ENCODE results near the gene OR2T34. TPM values are rescaled to one million over a fixed set of nuclear protein-coding genes. Genes with fewer than 3 reads are reported as not detected.

OR2T34 gene
- total RNA-seq, 6 experiments from 2014 or later, result not detected

Other genes with a start within 250 kb of the OR2T34 start
- not detected for gene OR14C36, start 226.0 kb downstream of the OR2T34 start, total RNA-seq (2021; fragmentation: NEBNext Ultra II Directional; extraction: Animal tissue kit (Norgen Biotek cat#: 25700))
- not detected for gene OR2T4, start 213.1 kb downstream of the OR2T34 start, total RNA-seq (2021; fragmentation: NEBNext Ultra II Directional; extraction: Animal tissue kit (Norgen Biotek cat#: 25700))
- not detected for gene OR2T6, start 199.0 kb downstream of the OR2T34 start, total RNA-seq (2021; fragmentation: NEBNext Ultra II Directional; extraction: Animal tissue kit (Norgen Biotek cat#: 25700))
- not detected for gene OR2T1, start 171.7 kb downstream of the OR2T34 start, total RNA-seq (2021; fragmentation: NEBNext Ultra II Directional; extraction: Animal tissue kit (Norgen Biotek cat#: 25700))
- gene OR2T2, start 129.1 kb downstream of the OR2T34 start, total RNA-seq (2021; fragmentation: NEBNext Ultra II Directional; extraction: Animal tissue kit (Norgen Biotek cat#: 25700)), result not detected
- not detected for gene OR2T3, start 101.4 kb downstream of the OR2T34 start, total RNA-seq (2021; fragmentation: NEBNext Ultra II Directional; extraction: Animal tissue kit (Norgen Biotek cat#: 25700))
- not detected for gene OR2T5, start 86.2 kb downstream of the OR2T34 start, total RNA-seq (2021; fragmentation: NEBNext Ultra II Directional; extraction: Animal tissue kit (Norgen Biotek cat#: 25700))
- gene OR2G6, start 66.7 kb downstream of the OR2T34 start, total RNA-seq (2021; fragmentation: NEBNext Ultra II Directional; extraction: Animal tissue kit (Norgen Biotek cat#: 25700)), result not detected
- not detected for gene OR2T29, start 12.0 kb downstream of the OR2T34 start, total RNA-seq (2021; fragmentation: NEBNext Ultra II Directional; extraction: Animal tissue kit (Norgen Biotek cat#: 25700))
- gene OR2T10, start 22.9 kb upstream of the OR2T34 start, total RNA-seq (2021; fragmentation: NEBNext Ultra II Directional; extraction: Animal tissue kit (Norgen Biotek cat#: 25700)), result not detected
- not detected for gene OR2T11, start 60.3 kb upstream of the OR2T34 start, total RNA-seq (2021; fragmentation: NEBNext Ultra II Directional; extraction: Animal tissue kit (Norgen Biotek cat#: 25700))
- gene OR2T35, start 70.5 kb upstream of the OR2T34 start, total RNA-seq (2021; fragmentation: NEBNext Ultra II Directional; extraction: Animal tissue kit (Norgen Biotek cat#: 25700)), result not detected
- not detected for gene OR2T27, start 80.8 kb upstream of the OR2T34 start, total RNA-seq (2021; fragmentation: NEBNext Ultra II Directional; extraction: Animal tissue kit (Norgen Biotek cat#: 25700))
- not detected for gene OR14I1, start 128.0 kb upstream of the OR2T34 start, total RNA-seq (2021; fragmentation: NEBNext Ultra II Directional; extraction: Animal tissue kit (Norgen Biotek cat#: 25700))
- gene LYPD8, start 181.0 kb upstream of the OR2T34 start, total RNA-seq (2021; fragmentation: NEBNext Ultra II Directional; extraction: Animal tissue kit (Norgen Biotek cat#: 25700)), result under 1 TPM in 4 of 6 experiments, not detected in 2; 0.14 to 0.58 (median 0.25) TPM